GM23338 (cell line): Measurements from ENCODE around the gene TMEM123. TPM values are rescaled to one million over a fixed set of nuclear protein-coding genes. Genes with fewer than 3 reads are reported as not detected.

Experiments used
- ATAC-seq: fragments of 200-7000 bp; cut with Tn5 transposase; 3 replicates; pipeline ENCODE4 v1.9.1; 2020
- DNase-seq: peaks from one replicate; pipeline ENCODE4 v3.0.0-alpha.2; 2015; ENCODE audit warnings: low spot score
- H2AFZ ChIP-seq: fragments of 200-600 bp; sonication (generic); 2 replicates; pipeline ENCODE4 v1.8.0; 2016; ENCODE audit warnings: antibody characterized with exemption, mild to moderate bottlenecking, moderate library complexity
- H3F3A ChIP-seq: fragments of 200-600 bp; sonication (generic); replicated peaks from 2 replicates; pipeline ENCODE4 v1.8.0; 2017; ENCODE audit warnings: antibody characterized with exemption, mixed run types, low read depth
- H3K27ac ChIP-seq: fragments of 200-600 bp; sonication (generic); 2 replicates; pipeline ENCODE4 v1.6.1; 2016; ENCODE audit warnings: low read depth
- H3K27me3 ChIP-seq: fragments of 200-600 bp; sonication (generic); 2 replicates; pipeline ENCODE4 v1.8.0; 2016; ENCODE audit warnings: mild to moderate bottlenecking, mixed run types, moderate library complexity; ENCODE audit not compliant: insufficient read depth
- H3K36me3 ChIP-seq: fragments of 200-600 bp; sonication (generic); 2 replicates; pipeline ENCODE4 v1.8.0; 2016; ENCODE audit warnings: mild to moderate bottlenecking; ENCODE audit not compliant: insufficient read depth
- H3K4me1 ChIP-seq: fragments of 200-600 bp; sonication (generic); 2 replicates; pipeline ENCODE4 v1.8.0; 2016; ENCODE audit warnings: mild to moderate bottlenecking, moderate library complexity; ENCODE audit not compliant: insufficient read depth
- H3K4me2 ChIP-seq: fragments of 200-600 bp; sonication (generic); 2 replicates; pipeline ENCODE4 v1.7.1; 2017; ENCODE audit warnings: mixed run types
- H3K4me3 ChIP-seq: fragments of 200-600 bp; sonication (generic); 2 replicates; pipeline ENCODE4 v1.6.1; 2016; ENCODE audit warnings: mixed run types
- H3K79me2 ChIP-seq: fragments of 200-600 bp; sonication (generic); replicated peaks from 2 replicates; pipeline ENCODE4 v1.8.0; 2017; ENCODE audit warnings: mild to moderate bottlenecking; ENCODE audit not compliant: insufficient read depth
- H3K9me2 ChIP-seq: fragments of 200-600 bp; sonication (generic); 2 replicates; pipeline ENCODE4 v1.8.0; 2017; ENCODE audit not compliant: insufficient read depth
- H4K20me1 ChIP-seq: fragments of 200-600 bp; sonication (generic); replicated peaks from 2 replicates; pipeline ENCODE4 v1.8.0; 2017; ENCODE audit warnings: mild to moderate bottlenecking; ENCODE audit not compliant: insufficient read depth
- H3K27ac Mint-ChIP-seq: 2 replicates; pipeline ENCODE4 v1.8.0; 2020; ENCODE audit warnings: inconsistent platforms, mild to moderate bottlenecking, moderate library complexity, mixed read lengths
- H3K27me3 Mint-ChIP-seq: 3 replicates; pipeline ENCODE4 v1.8.0; 2022; ENCODE audit warnings: low read depth, mild to moderate bottlenecking, moderate library complexity, mixed read lengths, inconsistent platforms; ENCODE audit not compliant: insufficient read depth, poor library complexity
- H3K36me3 Mint-ChIP-seq: 3 replicates; pipeline ENCODE4 v1.8.0; 2021; ENCODE audit warnings: low read depth, mild to moderate bottlenecking, inconsistent platforms, moderate library complexity, mixed read lengths
- H3K4me1 Mint-ChIP-seq: 3 replicates; pipeline ENCODE4 v1.8.0; 2020; ENCODE audit warnings: mild to moderate bottlenecking, inconsistent platforms, mixed read lengths
- H3K4me3 Mint-ChIP-seq: 3 replicates; pipeline ENCODE4 v1.8.0; 2021; ENCODE audit warnings: moderate library complexity, mild to moderate bottlenecking, inconsistent platforms, mixed read lengths
- H3K9me3 Mint-ChIP-seq: 3 replicates; pipeline ENCODE4 v1.8.0; 2020; ENCODE audit warnings: moderate library complexity, mild to moderate bottlenecking, inconsistent platforms, mixed read lengths
- CREB1 ChIP-seq: fragments of 250-450 bp; sonication (Bioruptor Pico); IDR thresholded peaks from 2 replicates; pipeline ENCODE4 v1.5.0; 2020; ENCODE audit warnings: low read depth, mild to moderate bottlenecking, moderate library complexity
- CTCF ChIP-seq, 2 experiments: fragments of 200-600 bp in 1 of 2; sonication (generic) in 1 of 2; conservative IDR thresholded peaks; 2 replicates each; pipeline versions ENCODE4 v1.5.1 to v1.6.1; 2016 to 2017; ENCODE audit warnings: antibody characterized with exemption in 2 of 2, low read depth in 2 of 2, mild to moderate bottlenecking in 2 of 2, moderate library complexity in 1 of 2
- ETS1 ChIP-seq: IDR thresholded peaks from 2 replicates; pipeline ENCODE4 v1.6.1; 2016; ENCODE audit warnings: antibody characterized with exemption
- EZH2 ChIP-seq: fragments of 200-600 bp; sonication (generic); IDR thresholded peaks from one replicate; pipeline ENCODE4 v1.8.0; 2017; ENCODE audit warnings: antibody characterized with exemption, mild to moderate bottlenecking, low read depth; ENCODE audit not compliant: unreplicated experiment
- EZH2phosphoT487 ChIP-seq: fragments of 200-600 bp; sonication (generic); IDR thresholded peaks from one replicate; pipeline ENCODE4 v1.8.1; 2018; ENCODE audit warnings: antibody characterized with exemption; ENCODE audit not compliant: unreplicated experiment
- JUNB ChIP-seq: IDR thresholded peaks from one replicate; pipeline ENCODE4 v1.6.1; 2016; ENCODE audit warnings: antibody characterized with exemption; ENCODE audit not compliant: unreplicated experiment
- POLR2AphosphoS5 ChIP-seq: IDR thresholded peaks from 2 replicates; pipeline ENCODE4 v1.6.1; 2016; ENCODE audit warnings: antibody characterized with exemption, low read depth
- REST ChIP-seq: IDR thresholded peaks from one replicate; pipeline ENCODE4 v1.6.1; 2018; ENCODE audit warnings: antibody characterized with exemption; ENCODE audit not compliant: unreplicated experiment
- STAT1 ChIP-seq: IDR thresholded peaks from one replicate; pipeline ENCODE4 v1.6.1; 2016; ENCODE audit warnings: antibody characterized with exemption; ENCODE audit not compliant: unreplicated experiment
- ZNF331 ChIP-seq: fragments of 250-450 bp; sonication (Bioruptor Pico); IDR thresholded peaks from 2 replicates; pipeline ENCODE4 v1.5.0; 2020; ENCODE audit warnings: low read depth, mild to moderate bottlenecking, moderate library complexity
- polyA plus RNA-seq: library from polyadenylated mRNA; unstranded; fragments of >200 nt; fragmentation: Nextera tagmentation; extraction: Ambion mirVana; gene quantifications from 2 replicates; pipeline ENCODE4 v1.2.1, GENCODE V29; 2016
- total RNA-seq: library from RNA; depleted of rRNA; stranded (reverse); fragments of >200 nt; shearing (Covaris generic); gene quantifications from 2 replicates; pipeline ENCODE4 v1.2.3, GENCODE V29; 2014
- TF ChIP-seq, protein P1 (sequence below): fragments of 250-450 bp; sonication (Bioruptor Pico); IDR thresholded peaks from 2 replicates; pipeline ENCODE4 v1.5.0; 2020; ENCODE audit warnings: mild to moderate bottlenecking, moderate library complexity

TMEM123 gene
- total and polyA plus RNA-seq, 2 experiments from 2014 or later = 44.1 to 61.0 TPM

GRCh38 chr11:102428696-102429095 lies 23.9 kb downstream of the TMEM123 start (continued):
- no peak for TF ChIP-seq EZH2
- TF ChIP-seq ETS1 = no peak

- no peak overlapping the region for H3K4me3 ChIP-seq
- TF ChIP-seq POLR2AphosphoS5 = no peak
- no peak for TF ChIP-seq EZH2phosphoT487
- TF ChIP-seq JUNB = no peak
- no peak for TF ChIP-seq CREB1
- TF ChIP-seq CTCF (conservative IDR thresholded peaks at IDR 0.05; ENCODE audit: low read depth in 2 of 2) = no peak
- TF ChIP-seq REST = no peak
- no peak for TF ChIP-seq STAT1
- TF ChIP-seq, protein P1, sequence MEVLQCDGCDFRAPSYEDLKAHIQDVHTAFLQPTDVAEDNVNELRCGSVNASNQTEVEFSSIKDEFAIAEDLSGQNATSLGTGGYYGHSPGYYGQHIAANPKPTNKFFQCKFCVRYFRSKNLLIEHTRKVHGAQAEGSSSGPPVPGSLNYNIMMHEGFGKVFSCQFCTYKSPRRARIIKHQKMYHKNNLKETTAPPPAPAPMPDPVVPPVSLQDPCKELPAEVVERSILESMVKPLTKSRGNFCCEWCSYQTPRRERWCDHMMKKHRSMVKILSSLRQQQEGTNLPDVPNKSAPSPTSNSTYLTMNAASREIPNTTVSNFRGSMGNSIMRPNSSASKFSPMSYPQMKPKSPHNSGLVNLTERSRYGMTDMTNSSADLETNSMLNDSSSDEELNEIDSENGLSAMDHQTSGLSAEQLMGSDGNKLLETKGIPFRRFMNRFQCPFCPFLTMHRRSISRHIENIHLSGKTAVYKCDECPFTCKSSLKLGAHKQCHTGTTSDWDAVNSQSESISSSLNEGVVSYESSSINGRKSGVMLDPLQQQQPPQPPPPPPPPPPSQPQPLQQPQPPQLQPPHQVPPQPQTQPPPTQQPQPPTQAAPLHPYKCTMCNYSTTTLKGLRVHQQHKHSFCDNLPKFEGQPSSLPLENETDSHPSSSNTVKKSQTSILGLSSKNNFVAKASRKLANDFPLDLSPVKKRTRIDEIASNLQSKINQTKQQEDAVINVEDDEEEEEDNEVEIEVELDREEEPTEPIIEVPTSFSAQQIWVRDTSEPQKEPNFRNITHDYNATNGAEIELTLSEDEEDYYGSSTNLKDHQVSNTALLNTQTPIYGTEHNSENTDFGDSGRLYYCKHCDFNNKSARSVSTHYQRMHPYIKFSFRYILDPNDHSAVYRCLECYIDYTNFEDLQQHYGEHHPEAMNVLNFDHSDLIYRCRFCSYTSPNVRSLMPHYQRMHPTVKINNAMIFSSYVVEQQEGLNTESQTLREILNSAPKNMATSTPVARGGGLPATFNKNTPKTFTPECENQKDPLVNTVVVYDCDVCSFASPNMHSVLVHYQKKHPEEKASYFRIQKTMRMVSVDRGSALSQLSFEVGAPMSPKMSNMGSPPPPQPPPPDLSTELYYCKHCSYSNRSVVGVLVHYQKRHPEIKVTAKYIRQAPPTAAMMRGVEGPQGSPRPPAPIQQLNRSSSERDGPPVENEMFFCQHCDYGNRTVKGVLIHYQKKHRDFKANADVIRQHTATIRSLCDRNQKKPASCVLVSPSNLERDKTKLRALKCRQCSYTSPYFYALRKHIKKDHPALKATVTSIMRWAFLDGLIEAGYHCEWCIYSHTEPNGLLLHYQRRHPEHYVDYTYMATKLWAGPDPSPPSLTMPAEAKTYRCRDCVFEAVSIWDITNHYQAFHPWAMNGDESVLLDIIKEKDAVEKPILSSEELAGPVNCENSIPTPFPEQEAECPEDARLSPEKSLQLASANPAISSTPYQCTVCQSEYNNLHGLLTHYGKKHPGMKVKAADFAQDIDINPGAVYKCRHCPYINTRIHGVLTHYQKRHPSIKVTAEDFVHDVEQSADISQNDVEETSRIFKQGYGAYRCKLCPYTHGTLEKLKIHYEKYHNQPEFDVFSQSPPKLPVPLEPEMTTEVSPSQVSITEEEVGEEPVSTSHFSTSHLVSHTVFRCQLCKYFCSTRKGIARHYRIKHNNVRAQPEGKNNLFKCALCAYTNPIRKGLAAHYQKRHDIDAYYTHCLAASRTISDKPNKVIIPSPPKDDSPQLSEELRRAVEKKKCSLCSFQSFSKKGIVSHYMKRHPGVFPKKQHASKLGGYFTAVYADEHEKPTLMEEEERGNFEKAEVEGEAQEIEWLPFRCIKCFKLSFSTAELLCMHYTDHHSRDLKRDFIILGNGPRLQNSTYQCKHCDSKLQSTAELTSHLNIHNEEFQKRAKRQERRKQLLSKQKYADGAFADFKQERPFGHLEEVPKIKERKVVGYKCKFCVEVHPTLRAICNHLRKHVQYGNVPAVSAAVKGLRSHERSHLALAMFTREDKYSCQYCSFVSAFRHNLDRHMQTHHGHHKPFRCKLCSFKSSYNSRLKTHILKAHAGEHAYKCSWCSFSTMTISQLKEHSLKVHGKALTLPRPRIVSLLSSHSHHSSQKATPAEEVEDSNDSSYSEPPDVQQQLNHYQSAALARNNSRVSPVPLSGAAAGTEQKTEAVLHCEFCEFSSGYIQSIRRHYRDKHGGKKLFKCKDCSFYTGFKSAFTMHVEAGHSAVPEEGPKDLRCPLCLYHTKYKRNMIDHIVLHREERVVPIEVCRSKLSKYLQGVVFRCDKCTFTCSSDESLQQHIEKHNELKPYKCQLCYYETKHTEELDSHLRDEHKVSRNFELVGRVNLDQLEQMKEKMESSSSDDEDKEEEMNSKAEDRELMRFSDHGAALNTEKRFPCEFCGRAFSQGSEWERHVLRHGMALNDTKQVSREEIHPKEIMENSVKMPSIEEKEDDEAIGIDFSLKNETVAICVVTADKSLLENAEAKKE = no peak
- no peak for TF ChIP-seq ZNF331 (CRISPR knock-in tag)
Observed at GRCh38 chr11:102427068-102427467, 25.5 kb downstream of the TMEM123 start.

More at GRCh38 chr11:102427068-102427467, 25.5 kb downstream of the TMEM123 start:
- Histone ChIP-seq H3K9me2 (no peaks in the 10 kb centered on the region), H3K27ac (no peak overlapping the region), H3K4me1 (peaks cover 12% of the 10 kb centered on the region; the same call in 1 of the 2 replicates), H3K4me2 (0 out of 2 replicates have a peak overlapping the region, but pooled peaks have one; percentile 30), H3K27me3 (no peaks in the 10 kb centered on the region), H3F3A (no peaks in the 10 kb centered on the region), H3K36me3 (0 out of 2 replicates have a peak, but pooled peaks cover 2% of the 10 kb centered on the region), H3K79me2 (peaks cover 12% of the 10 kb centered on the region), H4K20me1 (peaks cover 9% of the 10 kb centered on the region), H2AFZ (no peak overlapping the region)
- no peak for ATAC-seq
- Mint-ChIP-seq H3K4me1 (peaks cover 24% of the 10 kb centered on the region), H3K27ac (no peak overlapping the region), H3K4me3 (no peak overlapping the region), H3K9me3 (peaks cover 9% of the 10 kb centered on the region), H3K27me3 (peaks cover 9% of the 10 kb centered on the region), H3K36me3 (peaks cover 25% of the 10 kb centered on the region)
- no peak for DNase-seq
